ENCODE data around the gene NRG2.

DNA sequence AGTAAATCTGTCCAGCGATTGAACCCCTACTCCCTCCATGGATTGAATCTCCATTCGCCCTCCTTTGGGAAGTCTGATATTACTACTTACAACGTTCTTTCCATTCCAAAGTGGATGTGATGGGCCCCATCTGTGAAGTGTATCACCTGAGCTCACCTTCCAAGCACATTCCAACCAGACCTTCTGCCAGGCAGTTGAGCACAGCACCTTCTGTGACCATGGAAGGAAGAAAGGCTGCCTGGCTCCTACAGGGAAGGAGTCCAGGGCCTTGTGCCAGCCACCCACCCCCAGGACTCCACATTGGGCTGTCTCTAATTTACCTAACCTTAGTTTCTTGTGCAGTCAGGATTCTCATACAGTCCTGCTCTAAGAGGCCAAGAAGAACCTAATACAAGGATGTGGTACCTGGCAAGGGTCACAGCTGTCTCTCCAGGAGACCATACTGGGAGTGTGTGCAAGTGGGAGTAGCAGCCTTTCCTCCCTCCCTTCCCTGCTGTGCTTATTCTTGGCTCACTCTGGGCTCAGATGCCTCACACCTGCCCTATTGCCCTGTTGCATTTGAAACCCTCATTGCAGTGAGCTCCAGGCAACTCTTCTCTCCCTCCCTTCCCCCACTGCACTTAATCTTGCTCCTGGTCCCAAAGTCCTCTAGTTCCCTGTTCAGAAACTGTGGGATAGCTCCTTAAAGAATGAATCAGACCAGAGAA, 116.1 kb downstream of the NRG2 start:
- TF ChIP-seq, protein P1, sequence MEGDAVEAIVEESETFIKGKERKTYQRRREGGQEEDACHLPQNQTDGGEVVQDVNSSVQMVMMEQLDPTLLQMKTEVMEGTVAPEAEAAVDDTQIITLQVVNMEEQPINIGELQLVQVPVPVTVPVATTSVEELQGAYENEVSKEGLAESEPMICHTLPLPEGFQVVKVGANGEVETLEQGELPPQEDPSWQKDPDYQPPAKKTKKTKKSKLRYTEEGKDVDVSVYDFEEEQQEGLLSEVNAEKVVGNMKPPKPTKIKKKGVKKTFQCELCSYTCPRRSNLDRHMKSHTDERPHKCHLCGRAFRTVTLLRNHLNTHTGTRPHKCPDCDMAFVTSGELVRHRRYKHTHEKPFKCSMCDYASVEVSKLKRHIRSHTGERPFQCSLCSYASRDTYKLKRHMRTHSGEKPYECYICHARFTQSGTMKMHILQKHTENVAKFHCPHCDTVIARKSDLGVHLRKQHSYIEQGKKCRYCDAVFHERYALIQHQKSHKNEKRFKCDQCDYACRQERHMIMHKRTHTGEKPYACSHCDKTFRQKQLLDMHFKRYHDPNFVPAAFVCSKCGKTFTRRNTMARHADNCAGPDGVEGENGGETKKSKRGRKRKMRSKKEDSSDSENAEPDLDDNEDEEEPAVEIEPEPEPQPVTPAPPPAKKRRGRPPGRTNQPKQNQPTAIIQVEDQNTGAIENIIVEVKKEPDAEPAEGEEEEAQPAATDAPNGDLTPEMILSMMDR (IDR thresholded peaks at IDR 0.05) = no peak
- TF ChIP-seq POLR2A (IDR thresholded peaks at IDR 0.05) = no peak

All from prostate gland (tissue), 2 donors.